AG04450 (cell line): ENCODE results near the gene CDKN2AIPNL. TPM values are rescaled to one million over a fixed set of nuclear protein-coding genes. Genes with fewer than 3 reads are reported as not detected.

Experiments
- CTCF ChIA-PET: fragments of 300-600, 350-600 bp; formaldehyde crosslinking; extraction: SDS; loops from one replicate; lab custom pipeline; 2022; ENCODE audit warnings: antibody characterized with exemption, inconsistent platforms; lab: Charles Lee
- POLR2A ChIA-PET: fragments of 350-600 bp; formaldehyde crosslinking; extraction: SDS; loops from one replicate; lab custom pipeline; 2021; ENCODE audit warnings: antibody characterized with exemption, inconsistent platforms; lab: Yijun Ruan, JAX
- DNase-seq: peaks from one replicate; pipeline ENCODE4 v3.0.0-alpha.2; 2011; ENCODE audit warnings: low read depth, low spot score
- H3K27ac ChIP-seq: one replicate; pipeline ENCODE4 v1.5.1; 2012; ENCODE audit warnings: low read depth, low read length, control low read depth
- H3K27me3 ChIP-seq: one replicate; pipeline ENCODE4 v1.6.0; 2012; ENCODE audit warnings: low read length; ENCODE audit not compliant: control insufficient read depth, insufficient read depth
- H3K4me3 ChIP-seq: 2 replicates; pipeline ENCODE4 v1.5.1; 2011; ENCODE audit warnings: mild to moderate bottlenecking, low read depth, low read length, control low read depth
- H3K9me3 ChIP-seq: 2 replicates; pipeline ENCODE4 v1.5.1; 2012; ENCODE audit warnings: low read length; ENCODE audit not compliant: control insufficient read depth, insufficient read depth
- CTCF ChIP-seq: IDR thresholded peaks from 2 replicates; pipeline ENCODE4 v1.5.1; 2011; ENCODE audit warnings: low read depth, low read length, control low read depth, inconsistent platforms
- polyA plus RNA-seq: library from polyadenylated mRNA; depleted of rRNA; stranded (reverse); fragments of >200 nt; gene quantifications from 2 replicates; pipeline ENCODE4 v1.2.3, GENCODE V29; 2011

CDKN2AIPNL gene
- polyA plus RNA-seq, 1 experiment: 20.8 TPM

GRCh38 chr5:134413046-134413445 is 1.4 kb upstream of the CDKN2AIPNL start:
- Histone ChIP-seq H3K27ac (no peak overlapping the region), H3K4me3 (no peak overlapping the region), H3K9me3 (no peaks in the 10 kb centered on the region; the same call in 1 of the 2 replicates), H3K27me3 (no peaks in the 10 kb centered on the region)
- DNase-seq: no peak
- TF ChIP-seq CTCF: no peak
- ChIA-PET CTCF (interaction anchor here (1.0 to 3.4 kb wide), 4 partner anchors 14 to 173 kb away, joined by 3 to 17 read pairs (median 16); no protein-coding TSS in a partner anchor), POLR2A (no interaction called here)

GRCh38 chr5:134411228-134411545 is 494 bp downstream of the CDKN2AIPNL start:
- no peak for DNase-seq
- ChIA-PET CTCF (interaction anchor here (0.6 to 4.7 kb wide), 25 partner anchors 8 to 230 kb away, joined by 3 to 33 read pairs (median 5); partner anchors contain the start of genes CDKL3 and UBE2B), POLR2A (interaction anchor here (0.6 to 2.0 kb wide), 5 partner anchors 9 to 116 kb away, joined by 3 to 13 read pairs (median 3); partner anchors contain the start of gene JADE2)
- H3K27me3 ChIP-seq: no peaks in the 10 kb centered on the region
- no peak overlapping the region for H3K27ac ChIP-seq
- no peaks in the 10 kb centered on the region; the same call in 1 of the 2 replicates for H3K9me3 ChIP-seq
- TF ChIP-seq CTCF: no peak
- H3K4me3 ChIP-seq: peak overlapping the region; percentile 79

- no peaks in the 10 kb centered on the region for H3K27me3 ChIP-seq
- H3K4me3 ChIP-seq: peak overlapping the region; percentile 79
- ChIA-PET CTCF (interaction anchor here (0.7 to 4.7 kb wide), 22 partner anchors 8 to 176 kb away, joined by 3 to 33 read pairs (median 5); partner anchors contain the start of genes CDKL3 and UBE2B), POLR2A (interaction anchor here (0.8 to 2.0 kb wide), 3 partner anchors 55 to 117 kb away, joined by 3 to 13 read pairs (median 6); partner anchors contain the start of gene JADE2)
- no peaks in the 10 kb centered on the region; the same call in 1 of the 2 replicates for H3K9me3 ChIP-seq
- no peak for TF ChIP-seq CTCF
- no peak overlapping the region for H3K27ac ChIP-seq
- DNase-seq: no peak
Measured at GRCh38 chr5:134410822-134411221, 859 bp downstream of the CDKN2AIPNL start.

GRCh38 chr5:134409321-134409720 is 2.4 kb downstream of the CDKN2AIPNL start:
- CTCF ChIA-PET: interaction anchor here (0.8 to 4.7 kb wide), 3 partner anchors 9 to 177 kb away, joined by 5 to 33 read pairs (median 5); no protein-coding TSS in a partner anchor
- Histone ChIP-seq H3K27me3 (no peaks in the 10 kb centered on the region), H3K9me3 (no peaks in the 10 kb centered on the region; the same call in 1 of the 2 replicates), H3K4me3 (no peak overlapping the region), H3K27ac (no peak overlapping the region)
- POLR2A ChIA-PET: no interaction called here
- no peak for TF ChIP-seq CTCF
- DNase-seq: no peak

- POLR2A ChIA-PET: no interaction called here
- H3K27ac ChIP-seq: peak overlapping the region; percentile 21
- no peaks in the 10 kb centered on the region for H3K27me3 ChIP-seq
- H3K4me3 ChIP-seq: no peak overlapping the region
- CTCF ChIA-PET: interaction anchor here (0.5 to 1.4 kb wide), 2 partner anchors 48 to 172 kb away, joined by 4 to 5 read pairs; no protein-coding TSS in a partner anchor
- no peak for DNase-seq
- TF ChIP-seq CTCF: no peak
- no peaks in the 10 kb centered on the region; the same call in 1 of the 2 replicates for H3K9me3 ChIP-seq
Measured at GRCh38 chr5:134406390-134406789, 5.3 kb downstream of the CDKN2AIPNL start.
